NCI-H524 treated with DMSO at 0.1 percent for 48 hours (cell line): Measurements from ENCODE around the gene SEMA5A.

Source experiments
- DNase-seq: peaks from one replicate; lab custom pipeline; 2025; lab: John Stamatoyannopoulos, UW

SEMA5A gene

DNA sequence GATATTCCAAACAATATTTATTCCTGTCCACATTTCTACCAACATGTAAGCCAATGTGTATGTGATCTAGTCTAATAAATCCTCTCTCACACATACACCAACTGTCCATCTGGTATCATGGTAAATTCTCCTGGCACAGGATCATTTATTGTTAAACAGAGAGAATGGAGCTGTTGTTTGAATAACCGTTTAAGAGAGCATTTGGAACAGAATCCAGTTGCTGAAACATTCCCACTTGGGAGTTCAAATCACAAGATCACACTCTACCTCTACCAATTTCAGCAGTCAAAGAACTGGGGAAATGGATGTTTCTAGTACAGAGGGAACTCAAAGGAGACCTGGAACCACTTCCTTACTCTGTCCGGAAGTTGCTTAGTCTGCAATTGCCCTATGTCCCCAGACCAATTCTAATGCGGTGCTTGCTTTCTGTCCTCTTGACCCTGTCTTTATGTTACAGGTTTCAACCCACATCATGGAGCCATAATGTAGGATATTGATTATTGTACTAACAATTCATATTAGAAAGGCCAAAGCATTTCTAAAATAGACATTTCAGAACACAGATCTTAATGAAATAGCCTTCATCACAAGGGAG, 488.4 kb downstream of the SEMA5A start:
- no peak for DNase-seq

DNA sequence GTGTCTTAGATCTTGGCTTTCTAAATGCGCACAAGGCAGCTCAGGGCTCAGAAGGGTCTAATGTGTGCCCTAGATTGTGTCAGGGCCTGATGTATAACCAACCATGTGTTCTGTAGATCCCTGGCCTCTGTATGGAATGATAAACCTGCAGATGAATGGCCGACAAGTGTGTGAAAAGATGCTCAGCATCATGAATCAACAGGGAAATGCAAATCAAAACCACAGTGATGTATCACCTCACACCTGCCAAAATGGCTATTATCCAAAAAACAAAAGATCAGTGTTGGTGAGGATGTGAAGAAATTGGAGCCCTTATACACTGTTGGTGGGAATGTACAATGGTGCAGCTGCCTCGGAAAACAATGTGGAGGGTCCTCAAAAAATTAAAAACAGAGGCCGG, 489.8 kb downstream of the SEMA5A start:
- no peak for DNase-seq

DNA sequence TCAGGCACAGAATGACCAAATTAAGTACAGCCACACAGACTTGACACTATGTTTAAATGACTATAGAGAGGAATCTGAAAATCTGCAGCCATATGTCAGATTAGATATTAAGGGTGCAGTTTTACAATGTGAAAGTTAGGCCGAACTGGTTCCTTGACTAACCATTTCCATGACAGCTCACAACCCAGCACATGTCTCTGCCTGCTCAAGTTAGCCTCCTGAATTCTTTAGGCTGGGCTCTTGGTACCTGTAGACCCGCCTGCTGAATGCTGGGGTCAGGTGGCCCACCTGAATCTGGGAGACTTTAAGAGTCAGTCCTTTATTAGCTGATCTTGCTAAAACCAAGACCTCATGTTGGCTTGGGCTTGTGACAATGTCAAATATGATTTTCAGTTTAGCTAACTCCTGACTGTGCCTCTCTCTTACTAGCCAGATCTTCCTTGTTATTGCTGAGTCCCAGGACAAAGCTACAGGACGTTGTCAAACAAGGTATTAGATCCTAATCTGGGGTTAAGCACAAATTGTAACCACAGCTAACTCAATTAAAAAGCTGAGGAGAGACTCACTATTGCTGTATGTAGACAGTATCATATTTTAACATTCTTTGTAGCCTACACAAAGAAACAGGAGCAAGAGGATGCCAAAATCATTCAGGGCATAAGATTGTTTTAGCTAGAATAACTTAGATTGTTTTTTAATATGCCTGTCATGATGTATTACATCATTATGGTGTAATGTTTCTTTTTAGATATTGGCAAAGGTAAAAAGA, 490.9 kb downstream of the SEMA5A start:
- no peak for DNase-seq

DNA sequence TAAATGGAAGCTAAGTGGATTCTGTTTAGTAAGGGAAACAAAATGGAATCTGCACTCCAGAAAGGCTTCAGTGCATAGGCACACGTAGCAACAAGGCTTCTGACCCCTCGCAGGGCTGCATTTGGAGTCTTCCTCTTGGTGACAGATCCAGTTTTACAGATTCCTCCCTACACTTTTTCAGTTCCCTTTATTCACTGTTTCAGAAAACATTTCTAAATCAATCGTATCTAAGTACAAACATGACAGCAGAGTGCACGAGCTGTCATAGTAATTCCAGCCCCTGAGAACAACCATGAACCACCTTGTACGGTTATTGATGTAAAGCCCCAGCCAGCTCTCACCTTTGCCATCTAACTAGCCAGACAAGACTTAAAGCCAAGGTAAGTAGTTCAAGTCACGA, 491.6 kb downstream of the SEMA5A start:
- no peak for DNase-seq

DNA sequence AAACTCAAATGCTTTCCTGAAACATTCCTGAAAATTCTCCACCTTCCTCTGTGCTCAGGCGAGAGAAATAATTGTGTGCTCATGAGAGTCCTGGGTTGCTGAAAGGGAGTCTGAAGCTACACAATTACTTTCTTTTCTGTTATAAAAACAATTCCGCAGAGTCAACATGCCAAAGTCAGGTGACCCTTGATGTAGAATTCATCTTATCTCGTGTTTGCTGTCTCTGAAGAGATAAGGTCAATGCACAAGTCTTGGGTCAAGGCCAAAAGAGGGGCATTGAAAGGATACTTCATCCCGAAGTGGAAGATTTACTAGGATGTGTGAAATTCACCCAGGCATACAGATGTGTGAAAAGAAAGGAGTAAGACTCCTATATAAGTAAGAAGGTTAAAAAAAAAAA, 493.5 kb downstream of the SEMA5A start:
- no peak for DNase-seq

DNA sequence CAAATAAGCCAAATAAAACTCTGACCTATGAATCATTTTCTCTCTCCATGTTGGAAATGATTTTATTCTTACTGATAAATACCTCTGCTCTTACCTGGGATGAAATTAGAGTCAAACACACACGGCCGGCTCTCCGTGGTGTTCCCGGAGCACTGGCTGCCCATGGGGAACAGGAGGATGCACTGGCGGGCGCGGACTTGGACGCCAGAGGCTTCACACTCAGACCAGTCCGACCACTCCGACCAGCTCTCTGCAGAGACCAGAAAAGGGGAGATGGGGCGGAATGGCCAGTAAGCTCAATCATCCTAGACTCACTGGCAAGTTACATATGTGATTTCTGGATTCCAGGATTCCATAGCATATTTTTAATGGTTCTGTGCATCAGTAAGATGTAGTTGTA, 494.1 kb downstream of the SEMA5A start:
- DNase-seq, result no peak

DNA sequence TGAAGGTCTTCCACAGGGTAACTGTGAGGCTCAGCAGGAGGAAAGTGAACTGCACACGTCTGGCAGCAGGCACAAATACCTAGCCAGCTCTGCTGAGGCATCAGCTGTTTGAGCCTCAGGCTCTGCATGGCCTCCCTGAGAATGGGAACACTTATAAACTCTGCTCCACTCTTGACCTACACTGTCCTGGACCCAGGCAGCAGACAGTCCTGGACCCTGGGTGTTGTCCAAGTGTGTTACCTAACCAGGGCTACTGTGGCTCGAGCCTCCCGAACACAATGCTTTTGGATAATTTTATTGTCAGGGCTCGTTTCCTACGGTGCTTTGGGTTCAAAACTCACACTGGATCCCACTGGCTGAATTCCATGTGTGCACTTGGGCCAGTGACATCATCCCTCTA, 497.9 kb downstream of the SEMA5A start:
- no peak for DNase-seq

DNA sequence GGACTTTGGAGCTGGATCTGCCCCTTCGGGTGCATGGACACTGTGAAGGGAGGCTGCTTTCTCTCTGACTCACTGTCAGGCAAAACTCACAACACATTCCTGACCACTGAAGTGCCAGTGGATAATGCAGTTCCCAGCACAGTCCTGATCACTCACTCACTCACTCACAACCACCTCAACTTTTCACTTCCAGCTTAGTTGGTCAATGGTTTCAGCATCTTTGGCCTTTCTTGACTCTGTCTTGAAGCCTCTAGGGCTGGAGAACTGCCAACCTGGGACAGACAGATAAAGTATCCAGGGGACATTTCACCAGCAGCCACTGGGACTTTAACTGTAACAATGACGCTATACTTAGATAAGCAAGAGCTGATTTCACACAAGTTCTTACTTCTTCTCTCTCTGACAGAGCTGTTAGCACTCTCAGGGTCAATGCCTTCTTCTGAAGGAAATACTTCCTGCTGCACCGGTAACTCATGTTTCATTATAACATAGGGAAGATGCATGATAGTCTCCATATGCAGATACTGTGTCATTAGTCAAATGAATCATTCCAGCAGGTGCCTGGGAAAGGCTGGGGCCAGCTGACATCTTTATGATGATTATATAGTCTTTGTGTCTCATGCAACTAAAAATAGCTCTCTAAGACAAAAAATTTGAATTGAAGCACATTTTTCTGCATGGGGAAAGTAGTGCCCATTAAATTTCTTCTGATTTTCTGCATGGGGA, 499.0 kb downstream of the SEMA5A start:
- no peak for DNase-seq

DNA sequence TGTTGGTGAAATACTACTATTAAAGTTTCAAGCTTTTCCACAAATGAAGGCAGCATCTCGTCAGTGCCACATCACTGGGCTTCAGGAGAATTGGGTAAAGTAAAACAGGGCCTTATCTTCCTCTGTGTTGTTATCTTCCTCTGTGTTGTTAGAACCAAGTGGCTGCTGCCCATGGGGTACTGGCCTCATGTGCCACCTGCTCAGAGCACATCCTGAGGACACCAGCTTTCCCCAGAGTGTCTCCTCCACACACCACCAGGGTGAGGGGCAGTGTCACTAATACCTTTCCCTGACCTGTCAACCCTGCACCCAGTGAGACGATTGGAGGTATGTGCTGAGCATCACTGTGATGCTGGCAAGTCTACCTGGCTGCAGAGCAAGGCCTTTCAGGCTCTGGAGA, 499.9 kb downstream of the SEMA5A start:
- DNase-seq, result no peak

DNA sequence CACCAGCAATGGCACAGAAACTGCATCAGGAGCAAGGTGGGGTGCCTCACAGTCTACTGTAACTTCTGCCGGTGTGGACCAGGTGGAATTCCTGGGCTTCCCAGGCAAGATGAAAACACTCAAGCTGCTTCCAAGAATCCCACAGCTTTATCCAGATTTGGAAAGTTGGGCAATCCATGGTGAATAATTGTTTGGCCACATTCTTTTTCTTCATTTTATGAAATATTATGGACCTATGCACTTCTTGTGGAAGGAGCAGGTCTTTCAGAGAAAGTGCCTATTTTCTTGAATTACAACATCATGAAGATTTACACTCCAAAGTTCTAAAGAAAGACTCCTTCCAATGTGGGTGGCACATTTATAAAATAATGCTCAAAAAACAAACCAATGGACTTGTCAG, 503.6 kb downstream of the SEMA5A start:
- no peak for DNase-seq

DNA sequence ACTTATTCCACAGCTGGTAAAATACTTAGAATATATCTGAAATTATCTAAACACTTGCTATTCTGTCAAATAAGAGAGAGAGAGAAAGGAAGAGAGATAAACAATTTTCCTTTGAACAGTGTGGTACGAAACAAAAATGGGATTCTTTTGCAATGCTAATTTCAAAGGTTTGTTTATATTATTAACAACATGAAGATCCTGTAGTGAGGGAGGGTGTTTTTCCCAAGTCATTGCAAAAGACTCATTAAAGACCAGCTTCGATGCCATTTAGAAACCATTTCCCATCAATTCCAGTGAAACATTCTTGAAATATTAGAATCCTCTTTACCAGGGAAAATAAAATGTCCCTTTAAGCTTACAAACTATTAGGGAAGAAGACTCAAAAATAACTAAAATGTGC, 505.4 kb downstream of the SEMA5A start:
- DNase-seq, result no peak

DNA sequence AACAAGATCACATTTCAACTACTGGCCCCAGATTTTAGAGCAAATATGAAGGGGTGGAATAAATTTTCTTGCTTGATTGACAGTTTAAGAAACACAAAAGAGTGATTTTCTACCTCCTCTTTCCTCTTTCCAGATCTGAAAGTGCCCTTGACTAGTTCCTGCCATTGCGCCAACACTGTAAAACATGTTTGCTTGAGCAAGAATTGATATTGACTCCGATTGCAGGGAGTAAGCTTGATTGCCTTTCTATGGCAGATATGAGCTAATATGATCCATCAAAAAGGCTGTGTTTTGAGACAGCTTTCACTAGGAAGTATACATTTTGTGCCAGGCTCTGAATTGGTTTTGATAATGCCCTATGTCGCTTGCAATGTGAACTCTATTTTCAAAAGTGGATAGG, 508.8 kb downstream of the SEMA5A start:
- no peak for DNase-seq

DNA sequence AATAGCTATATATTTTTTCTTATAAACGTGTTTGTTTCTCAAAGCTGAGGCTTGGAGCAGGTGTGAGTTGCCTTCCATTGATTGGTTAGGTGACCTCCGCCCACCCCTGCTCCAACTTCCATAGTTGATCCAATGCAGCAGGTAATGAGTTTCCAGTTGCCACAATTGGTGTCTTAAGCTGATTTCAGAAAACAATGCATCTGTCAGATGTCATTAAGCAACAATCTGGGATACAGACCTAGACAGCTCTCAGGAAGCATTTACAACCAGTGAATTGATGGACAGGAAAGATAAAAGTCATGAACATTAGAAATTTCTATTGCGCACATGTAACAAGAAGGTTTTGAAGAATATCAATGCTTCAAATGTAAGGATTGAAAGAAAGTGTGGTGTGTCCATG, 510.5 kb downstream of the SEMA5A start:
- DNase-seq, result no peak

DNA sequence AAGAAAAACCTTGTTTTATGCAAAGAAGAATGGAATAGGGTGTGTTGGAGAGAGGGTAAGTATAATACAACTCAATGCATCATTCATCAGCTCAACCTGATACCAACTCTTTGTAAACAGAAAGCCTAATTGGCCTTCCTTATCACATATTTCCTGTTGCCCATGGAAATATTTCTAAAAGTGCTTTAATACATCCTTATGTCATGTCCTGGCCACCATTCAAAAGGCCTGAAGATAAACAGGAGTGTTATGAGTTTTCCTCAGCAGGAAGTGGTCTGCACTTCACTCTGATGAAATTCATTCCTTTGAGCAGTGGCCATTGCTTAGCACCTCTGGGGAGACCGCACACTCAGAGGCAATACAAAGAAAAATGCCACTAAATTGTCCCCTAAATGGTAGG, 511.2 kb downstream of the SEMA5A start:
- DNase-seq, result no peak

DNA sequence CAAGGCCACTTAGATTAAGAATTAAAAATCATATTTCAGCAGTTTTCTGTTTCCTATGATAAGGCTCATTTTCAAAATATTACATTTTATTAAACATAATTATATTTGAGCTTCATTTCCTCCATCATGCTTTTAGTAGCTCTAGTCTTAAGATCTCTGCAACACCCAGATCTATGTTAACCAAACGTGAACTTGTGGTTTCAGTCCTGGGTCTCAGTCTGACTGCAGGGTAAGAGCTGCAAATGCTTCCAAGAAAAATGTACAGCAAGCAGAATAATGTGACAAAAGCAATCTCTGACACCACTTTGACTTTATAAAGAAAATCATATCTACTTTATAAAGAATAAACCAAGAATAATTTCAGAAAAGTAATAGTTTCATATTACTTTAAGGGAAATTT, 512.4 kb downstream of the SEMA5A start:
- no peak for DNase-seq

DNA sequence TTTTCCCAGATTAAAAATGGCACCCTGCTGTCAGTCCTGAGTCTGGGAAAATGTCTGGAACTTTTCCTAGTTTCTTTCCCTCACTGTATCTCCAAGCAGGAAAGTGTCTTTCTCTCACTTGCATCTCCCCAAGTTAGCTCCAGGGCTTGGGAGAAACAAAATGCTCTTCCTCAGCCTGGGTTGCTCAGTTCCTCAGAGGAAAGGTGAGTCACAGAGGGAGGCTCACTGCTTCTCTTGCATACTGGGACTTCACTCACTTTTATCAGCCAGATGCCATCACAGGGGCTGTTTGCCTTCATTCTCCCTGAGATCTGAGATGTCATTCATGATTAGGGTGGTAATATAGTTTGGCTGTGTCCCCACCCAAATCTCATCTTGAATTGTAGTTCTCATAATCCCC, 519.9 kb downstream of the SEMA5A start:
- no peak for DNase-seq

DNA sequence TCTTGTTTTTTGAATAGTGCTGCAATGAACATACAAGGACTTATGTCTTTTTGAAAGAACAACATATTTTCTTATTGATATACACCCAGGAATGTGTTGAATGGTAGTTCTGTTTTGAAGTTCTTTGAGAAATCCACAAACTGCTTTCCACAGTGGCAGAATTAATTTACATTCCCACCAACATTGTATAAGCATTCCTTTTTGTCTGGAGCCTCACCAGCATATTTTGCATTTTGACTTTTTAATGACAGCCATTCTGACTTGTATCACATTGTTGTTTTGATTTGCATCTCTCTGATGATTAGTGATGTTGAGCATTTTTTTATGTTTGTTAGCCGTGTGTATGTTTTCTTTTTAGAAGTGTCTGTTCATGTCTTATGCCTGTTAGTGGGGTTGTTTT, 524.9 kb downstream of the SEMA5A start:
- no peak for DNase-seq

DNA sequence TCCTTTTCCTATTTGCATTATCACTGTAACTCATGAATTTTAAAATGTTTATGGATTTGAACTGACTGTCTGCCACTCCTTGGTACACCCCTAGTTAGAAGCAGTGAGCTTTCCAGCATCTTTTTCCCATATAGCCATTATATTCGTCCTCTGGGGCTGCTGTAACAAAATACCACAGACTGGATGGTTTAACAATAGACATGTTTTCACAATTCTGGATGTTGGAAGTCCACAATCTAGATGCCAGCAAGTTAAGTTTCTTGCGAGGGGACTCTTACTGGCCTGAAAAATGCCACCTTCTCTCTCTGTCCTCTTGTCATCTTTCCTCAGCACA, 530.0 kb downstream of the SEMA5A start:
- no peak for DNase-seq

DNA sequence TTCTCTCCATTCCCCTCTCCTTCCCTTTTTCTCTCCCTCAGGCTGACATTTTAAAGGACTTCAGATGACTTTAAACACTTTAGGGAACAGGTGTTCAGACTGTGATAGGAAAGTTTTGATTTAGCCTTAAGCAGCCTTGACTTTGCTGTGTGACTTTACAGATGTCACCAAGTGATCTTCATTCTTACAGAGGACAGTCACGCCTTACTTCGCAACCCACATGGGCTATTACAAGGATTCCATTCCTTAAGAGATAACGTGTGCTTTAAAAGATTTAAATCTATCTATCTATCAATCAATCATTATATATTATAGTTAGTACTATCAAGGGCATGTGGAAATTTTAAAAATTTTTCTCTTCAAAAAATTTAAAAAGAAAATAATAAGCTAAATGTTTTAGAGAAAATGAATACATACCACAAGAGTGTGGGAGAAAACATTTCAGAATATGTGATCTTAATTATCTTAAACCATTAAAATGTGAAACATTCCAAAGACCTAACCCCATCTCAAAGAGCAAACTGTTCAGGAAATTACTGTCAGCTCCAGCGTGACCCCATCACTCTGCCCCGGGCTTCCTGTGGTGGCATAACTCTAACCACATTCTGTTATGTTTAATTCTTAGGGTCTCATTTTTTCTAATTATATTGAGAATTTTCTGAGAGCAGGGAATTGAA, 530.5 kb downstream of the SEMA5A start:
- no peak for DNase-seq

DNA sequence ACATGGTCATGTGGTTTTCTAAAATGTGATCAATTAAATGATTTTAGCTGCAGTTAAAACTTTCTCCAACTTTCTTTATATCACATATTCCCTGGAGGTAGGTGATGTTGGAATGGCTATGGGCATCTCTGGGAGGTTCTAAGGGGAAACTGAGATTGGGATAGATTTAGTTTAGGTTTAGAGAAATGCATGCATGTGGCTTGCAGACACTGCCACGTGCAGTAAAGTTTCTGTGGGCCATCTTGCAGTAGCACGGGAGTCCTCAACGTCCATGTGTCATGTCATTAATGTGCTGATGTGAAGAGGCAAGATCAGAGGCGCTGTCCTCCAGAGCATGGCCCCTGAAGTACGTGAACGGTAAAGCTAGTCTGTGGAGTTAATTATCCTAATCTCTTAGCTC, 532.7 kb downstream of the SEMA5A start:
- no peak for DNase-seq

DNA sequence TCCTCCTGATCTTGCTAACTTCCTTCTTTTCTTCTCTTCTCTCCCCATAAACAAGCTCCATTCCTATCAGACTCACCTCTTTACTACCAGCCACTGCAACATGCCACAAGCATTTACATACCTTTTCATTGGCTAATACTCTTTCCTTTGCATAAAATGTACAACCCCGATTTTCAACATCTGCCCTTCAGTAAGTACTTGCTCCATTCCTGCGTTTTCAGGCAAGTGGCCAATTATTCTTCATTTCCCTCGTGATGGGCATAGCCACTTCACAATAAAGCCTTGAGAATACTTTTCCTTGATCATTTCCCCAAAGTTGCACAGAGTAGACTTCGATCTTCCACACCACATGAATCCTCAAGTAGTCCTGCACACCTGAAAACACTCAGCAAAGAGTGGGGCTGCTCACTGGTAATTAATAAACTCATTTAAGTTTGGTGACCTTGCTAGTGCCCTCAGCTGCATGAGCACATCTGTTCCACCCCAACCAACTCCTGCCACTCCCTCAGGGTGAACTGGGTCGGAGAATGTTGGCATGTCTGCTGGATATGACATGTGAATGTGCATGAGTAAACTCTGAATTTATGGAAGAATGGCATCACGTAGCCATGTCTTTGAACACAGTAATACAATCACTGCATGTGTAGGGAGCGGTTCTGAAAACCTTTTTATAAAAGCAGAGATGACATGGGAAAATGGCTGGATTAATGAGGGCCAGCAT, 535.8 kb downstream of the SEMA5A start:
- no peak for DNase-seq

DNA sequence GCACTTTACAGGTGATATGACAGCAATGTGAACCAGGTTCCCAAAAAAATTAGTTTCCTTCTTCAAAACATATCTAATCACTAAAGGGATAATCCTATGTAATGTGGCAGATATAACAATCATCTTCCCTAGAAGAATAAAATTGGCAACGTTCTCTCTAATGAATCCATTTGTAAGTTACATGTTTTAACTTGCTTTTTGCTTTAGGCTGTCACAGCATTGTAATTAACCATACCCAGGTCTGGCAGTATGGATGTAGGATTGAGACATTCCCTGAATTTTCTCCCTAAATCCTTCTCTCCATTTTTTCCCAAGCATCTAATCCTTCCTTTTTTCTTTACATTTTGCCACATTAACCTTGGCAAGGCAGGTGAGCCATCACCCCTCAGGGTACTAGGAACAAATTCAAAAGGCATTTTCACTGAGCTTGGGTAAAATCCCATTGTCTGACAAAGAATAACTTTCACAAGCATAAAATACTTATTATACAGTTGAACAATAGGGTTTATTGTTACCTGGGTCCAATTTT, 548.3 kb downstream of the SEMA5A start:
- no peak for DNase-seq
